ENCODE results near the gene FBN1.

FBN1 gene

GRCh38 chr15:48374472-48374871 is 271.0 kb downstream of the FBN1 start:
- no peak for DNase-seq (ENCODE audit: low spot score)
- no peak for TF ChIP-seq CTCF (IDR thresholded peaks at IDR 0.05; ENCODE audit: extremely low read depth, missing control alignments)

- TF ChIP-seq CTCF (IDR thresholded peaks at IDR 0.05; ENCODE audit: extremely low read depth, missing control alignments), result no peak
- DNase-seq (ENCODE audit: low spot score), result no peak
Measured at GRCh38 chr15:48373821-48374451, 271.6 kb downstream of the FBN1 start.

GRCh38 chr15:48371961-48372360 is 273.5 kb downstream of the FBN1 start:
- no peak for DNase-seq (ENCODE audit: low spot score)
- no peak for TF ChIP-seq CTCF (IDR thresholded peaks at IDR 0.05; ENCODE audit: extremely low read depth, missing control alignments)

- TF ChIP-seq CTCF (IDR thresholded peaks at IDR 0.05; ENCODE audit: extremely low read depth, missing control alignments), result no peak
- DNase-seq (ENCODE audit: low spot score), result no peak
Measured at GRCh38 chr15:48371550-48371949, 274.0 kb downstream of the FBN1 start.

- no peak for TF ChIP-seq CTCF (IDR thresholded peaks at IDR 0.05; ENCODE audit: extremely low read depth, missing control alignments)
- no peak for DNase-seq (ENCODE audit: low spot score)
Measured at GRCh38 chr15:48370460-48370859, 275.0 kb downstream of the FBN1 start.

GRCh38 chr15:48367483-48367882 is 278.0 kb downstream of the FBN1 start:
- no peak for DNase-seq (ENCODE audit: low spot score)
- TF ChIP-seq CTCF (IDR thresholded peaks at IDR 0.05; ENCODE audit: extremely low read depth, missing control alignments), result no peak

GRCh38 chr15:48366584-48367312 is 278.8 kb downstream of the FBN1 start:
- no peak for DNase-seq (ENCODE audit: low spot score)
- no peak for TF ChIP-seq CTCF (IDR thresholded peaks at IDR 0.05; ENCODE audit: extremely low read depth, missing control alignments)
